Liver (tissue), 9 donors: Measurements from ENCODE around the gene TCF25. TPM values are rescaled to one million over a fixed set of nuclear protein-coding genes. Genes with fewer than 3 reads are reported as not detected.

ENCODE experiments used
- DNase-seq: peaks from one replicate; pipeline ENCODE4 v3.0.0-alpha.2; 2017; ENCODE audit warnings: low spot score
- H3K27ac ChIP-seq, 2 donors: one replicate each; pipeline ENCODE4 v1.7.0; 2013; ENCODE audit warnings: inconsistent platforms in 2 of 2, low read length in 2 of 2, control low read depth in 1 of 2, low read depth in 1 of 2, mild to moderate bottlenecking in 1 of 2
- H3K27me3 ChIP-seq, 4 donors: one replicate each; pipeline versions ENCODE4 v1.6.1 to v1.7.0; 2013; ENCODE audit warnings: low read length in 3 of 4, inconsistent platforms in 1 of 4, mild to moderate bottlenecking in 1 of 4, moderate library complexity in 1 of 4; ENCODE audit not compliant: control insufficient read depth in 4 of 4, insufficient read depth in 4 of 4
- H3K36me3 ChIP-seq, 4 donors: one replicate each; pipeline versions ENCODE4 v1.6.1 to v1.7.0; 2013; ENCODE audit warnings: low read length in 3 of 4, mild to moderate bottlenecking in 3 of 4, low read depth in 1 of 4, moderate library complexity in 1 of 4; ENCODE audit not compliant: control insufficient read depth in 4 of 4, insufficient read depth in 3 of 4
- H3K4me1 ChIP-seq, 4 donors: one replicate each; pipeline versions ENCODE4 v1.6.1 to v1.7.0; 2013; ENCODE audit warnings: low read length in 3 of 4, mild to moderate bottlenecking in 3 of 4, moderate library complexity in 1 of 4; ENCODE audit not compliant: control insufficient read depth in 4 of 4, insufficient read depth in 4 of 4
- H3K4me3 ChIP-seq, 3 donors: one replicate each; pipeline versions ENCODE4 v1.6.1 to v1.7.0; 2013; ENCODE audit warnings: low read length in 3 of 3, control low read depth in 1 of 3, low read depth in 1 of 3, mild to moderate bottlenecking in 1 of 3
- H3K9ac ChIP-seq, 2 donors: one replicate each; pipeline ENCODE4 v1.7.0; 2013; ENCODE audit warnings: low read length in 2 of 2, mild to moderate bottlenecking in 2 of 2, moderate library complexity in 2 of 2, control low read depth in 1 of 2, low read depth in 1 of 2
- H3K9me3 ChIP-seq, 4 donors: one replicate each; pipeline versions ENCODE4 v1.6.1 to v1.7.0; 2013; ENCODE audit warnings: low read length in 3 of 4; ENCODE audit not compliant: control insufficient read depth in 4 of 4
- ATF3 ChIP-seq: IDR thresholded peaks from 2 replicates; pipeline ENCODE4 v1.6.1; 2016; ENCODE audit warnings: antibody characterized with exemption
- FOXA1 ChIP-seq: IDR thresholded peaks from 2 replicates; pipeline ENCODE4 v1.6.1; 2016; ENCODE audit warnings: antibody characterized with exemption
- FOXA2 ChIP-seq: IDR thresholded peaks from 2 replicates; pipeline ENCODE4 v1.6.1; 2016; ENCODE audit warnings: antibody characterized with exemption
- GABPA ChIP-seq, 2 donors: IDR thresholded peaks in 1 of 2; conservative IDR thresholded peaks in 1 of 2; 2 replicates each; pipeline ENCODE4 v1.6.1; 2016; ENCODE audit warnings: antibody characterized with exemption in 2 of 2, mild to moderate bottlenecking in 1 of 2, moderate library complexity in 1 of 2
- HNF4A ChIP-seq, 2 donors: conservative IDR thresholded peaks; 2 replicates each; pipeline ENCODE4 v1.6.1; 2016; ENCODE audit warnings: antibody characterized with exemption in 2 of 2, mild to moderate bottlenecking in 2 of 2
- HNF4G ChIP-seq: IDR thresholded peaks from 2 replicates; pipeline ENCODE4 v1.6.1; 2016; ENCODE audit warnings: antibody characterized with exemption
- JUND ChIP-seq, 2 donors: IDR thresholded peaks; 2 replicates each; pipeline ENCODE4 v1.6.1; 2016; ENCODE audit warnings: antibody characterized with exemption in 2 of 2
- NR2F2 ChIP-seq: IDR thresholded peaks from 2 replicates; pipeline ENCODE4 v1.6.1; 2016; ENCODE audit warnings: antibody characterized with exemption
- REST ChIP-seq: IDR thresholded peaks from 2 replicates; pipeline ENCODE4 v1.6.1; 2016; ENCODE audit warnings: antibody characterized with exemption, mild to moderate bottlenecking
- RXRA ChIP-seq, 2 donors: IDR thresholded peaks; 2 replicates each; pipeline ENCODE4 v1.6.1; 2017 to 2018; ENCODE audit warnings: antibody characterized with exemption in 2 of 2, mild to moderate bottlenecking in 1 of 2
- SP1 ChIP-seq: IDR thresholded peaks from 2 replicates; pipeline ENCODE4 v1.6.1; 2018; ENCODE audit warnings: antibody characterized with exemption, mild to moderate bottlenecking
- TAF1 ChIP-seq: conservative IDR thresholded peaks from 2 replicates; pipeline ENCODE4 v1.6.1; 2016; ENCODE audit warnings: antibody characterized with exemption, mild to moderate bottlenecking
- YY1 ChIP-seq: IDR thresholded peaks from 2 replicates; pipeline ENCODE4 v1.6.1; 2016; ENCODE audit warnings: antibody characterized with exemption, mild to moderate bottlenecking
- ZBTB33 ChIP-seq: IDR thresholded peaks from 2 replicates; pipeline ENCODE4 v1.6.1; 2016; ENCODE audit warnings: antibody characterized with exemption
- WGBS: extraction: QIAGEN DNeasy Blood & Tissue Kit; methylation state at CpG from one replicate; pipeline ENCODE4 v1.1.7; 2013; 5-methylcytosine and 5-hydroxymethylcytosine counted together
- polyA plus RNA-seq, 2 donors: library from polyadenylated mRNA; stranded (reverse) in 1 of 2; unstranded in 1 of 2; fragments of 200-250 nt in 1 of 2; fragments of >200 nt in 1 of 2; fragmentation: Nextera tagmentation in 1 of 2; extraction: Ambion mirVana in 1 of 2; gene quantifications; one replicate each; pipeline versions ENCODE4 v1.2.1 to v1.2.3, GENCODE V29; 2013 to 2015
- total RNA-seq, 2 donors: library from RNA; depleted of rRNA; stranded (reverse); fragments of >200 nt; gene quantifications; one replicate each; pipeline ENCODE4 v1.2.3, GENCODE V29; 2014
- TF ChIP-seq, protein P1 (sequence below): IDR thresholded peaks from 2 replicates; pipeline ENCODE4 v1.6.1; 2016; ENCODE audit warnings: antibody characterized with exemption
- donor health status: healthy.
- donor health status: healthy.
- donor health status: healthy.
- donor health status: healthy.
- donor health status: healthy.

The TCF25 gene
- total and polyA plus RNA-seq, 4 donors = 59.6 to 98.8 (median 76.8) TPM

DNA sequence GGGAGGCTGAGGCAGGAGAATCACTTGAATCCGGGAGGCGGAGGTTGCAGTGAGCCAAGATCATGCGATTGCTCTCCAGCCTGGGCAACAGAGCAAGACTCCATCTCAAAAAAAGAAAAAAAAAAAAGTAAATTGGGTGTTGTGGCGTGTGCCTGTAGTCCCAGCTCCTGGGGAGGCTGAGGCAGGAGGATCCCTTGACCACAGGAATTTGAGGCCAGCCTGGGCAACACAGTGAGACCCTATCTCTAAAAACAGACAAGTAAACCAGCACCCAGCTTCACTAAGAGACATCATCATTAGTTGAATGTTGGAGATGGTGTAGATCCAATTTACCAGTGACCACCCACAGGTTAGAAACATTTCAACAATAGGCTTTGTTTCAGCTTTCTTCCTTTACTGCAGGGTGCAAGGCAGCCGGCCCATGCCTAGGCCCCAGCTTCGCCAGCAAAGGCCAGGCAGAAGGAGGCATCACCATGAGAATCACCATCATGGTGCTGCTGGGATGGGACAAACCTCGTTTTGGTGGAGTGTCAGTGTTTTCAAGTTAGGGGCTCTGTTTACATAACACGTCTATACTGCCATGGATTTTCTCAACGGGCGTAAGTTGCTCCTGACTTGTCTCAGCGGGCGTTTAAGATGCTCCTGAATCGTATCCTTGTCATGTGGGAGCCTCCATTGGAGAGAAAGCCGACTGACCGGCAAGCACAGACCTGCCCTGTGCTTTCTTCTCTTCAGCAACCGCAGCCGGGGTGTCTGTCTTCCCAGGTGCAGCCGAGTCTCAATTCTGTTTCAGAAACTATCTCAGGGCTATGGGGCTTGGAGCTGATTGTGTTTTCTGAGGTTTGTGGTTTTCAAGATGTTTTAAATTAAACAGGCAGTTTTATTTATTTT is 7.3 kb downstream of the TCF25 start:
- Histone ChIP-seq H3K4me3 (no peak overlapping the region), H3K36me3 (peaks cover 21 to 56% (median 37%) of the 10 kb centered on the region in 4 donors), H3K27me3 (no peaks in the 10 kb centered on the region), H3K9me3 (no peaks in the 10 kb centered on the region), H3K27ac (no peak overlapping the region), H3K9ac (no peak overlapping the region), H3K4me1 (no peaks in the 10 kb centered on the region)
- DNase-seq = no peak
- WGBS = 93% methylated on average over 18 of the region's 18 CpGs
- TF ChIP-seq HNF4G (no peak), NR2F2 (no peak), RXRA (IDR thresholded peaks at IDR 0.05) (no peak), REST (no peak), FOXA2 (no peak), HNF4A (conservative IDR thresholded peaks at IDR 0.05) (no peak), ATF3 (no peak), FOXA1 (no peak), TAF1 (no peak), JUND (IDR thresholded peaks at IDR 0.05) (no peak)
- TF ChIP-seq, protein P1, sequence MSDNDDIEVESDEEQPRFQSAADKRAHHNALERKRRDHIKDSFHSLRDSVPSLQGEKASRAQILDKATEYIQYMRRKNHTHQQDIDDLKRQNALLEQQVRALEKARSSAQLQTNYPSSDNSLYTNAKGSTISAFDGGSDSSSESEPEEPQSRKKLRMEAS = no peak

GRCh38 chr16:89881368-89881730 is 8.0 kb downstream of the TCF25 start:
- no peaks in the 10 kb centered on the region for H3K4me1 ChIP-seq
- H3K9ac ChIP-seq = no peak overlapping the region
- H3K27me3 ChIP-seq = no peaks in the 10 kb centered on the region
- no peak overlapping the region for H3K27ac ChIP-seq
- H3K4me3 ChIP-seq = no peak overlapping the region
- TF ChIP-seq SP1 (no peak), NR2F2 (no peak), YY1 (no peak), ZBTB33 (no peak), HNF4G (no peak), ATF3 (no peak), GABPA (IDR thresholded peaks at IDR 0.05 in 1 of 2, conservative IDR thresholded peaks at IDR 0.05 in 1 of 2) (no peak)
- no peaks in the 10 kb centered on the region for H3K9me3 ChIP-seq
- peaks cover 21 to 59% (median 35%) of the 10 kb centered on the region in 4 donors for H3K36me3 ChIP-seq
- DNase-seq = no peak
- 96% methylated on average over 6 of the region's 6 CpGs for WGBS
